ENCODE data around the gene HNRNPA2B1.

HNRNPA2B1 gene

GRCh38 chr7:26141077-26141476 lies 59.5 kb downstream of the HNRNPA2B1 start:
- no peak for DNase-seq

GRCh38 chr7:26140380-26140779 lies 60.2 kb downstream of the HNRNPA2B1 start:
- DNase-seq, result no peak

Data from activated CD8-positive, alpha-beta memory T cell treated with anti-CD3 and anti-CD28 coated beads, Interleukin-2, amount 50 U/mL, for 4 hours (primary cell).